ENCODE measurements around the gene SCG3. TPM values are rescaled to one million over a fixed set of nuclear protein-coding genes. Genes with fewer than 3 reads are reported as not detected.

Gene SCG3
- total RNA-seq, 4 donors from 2014 or later = 0.23 to 1.2 (median 0.43) TPM

- Histone ChIP-seq H3K27me3 (no peaks in the 10 kb centered on the region), H3K4me1 (peaks cover 25 to 43% (median 40%) of the 10 kb centered on the region in 4 donors), H3K9me3 (no peaks in the 10 kb centered on the region), H3K4me3 (no peak overlapping the region), H3K27ac (replicated peaks in 1 of 4) (peak overlapping the region in 2 of 4 donors; percentile 19 to 48), H3K36me3 (peaks cover 0 to 4% (median 0%) of the 10 kb centered on the region in 4 donors)
- TF ChIP-seq POLR2AphosphoS5 (IDR thresholded peaks at IDR 0.05) (peak; percentile 61 to 90), EP300 (IDR thresholded peaks at IDR 0.05) (no peak), CTCF (IDR thresholded peaks at IDR 0.05) (no peak)
- no peak for DNase-seq (ENCODE audit: extremely low spot score)
- WGBS = 31% methylated on average over 5 of the region's 5 CpGs
- intact Hi-C loops (cut with DNase I) = loop anchor here (10.0 kb wide), 1 partner anchor 48 kb away; no protein-coding TSS in a partner anchor
These were observed 45.2 kb downstream of the SCG3 start for GRCh38 chr15:51726302-51727073.

- Histone ChIP-seq H3K9me3 (no peaks in the 10 kb centered on the region), H3K27me3 (no peaks in the 10 kb centered on the region), H3K27ac (replicated peaks in 1 of 4) (peak overlapping the region in 1 of 4 donors; percentile 19), H3K36me3 (no peaks in the 10 kb centered on the region), H3K4me3 (no peak overlapping the region), H3K4me1 (peaks cover 28 to 51% (median 49%) of the 10 kb centered on the region in 4 donors)
- DNase-seq (ENCODE audit: extremely low spot score) = no peak
- WGBS = 84% methylated on average over 4 of the region's 4 CpGs
- intact Hi-C loops (cut with DNase I) = loop anchor here (10.0 kb wide), 1 partner anchor 47 kb away; no protein-coding TSS in a partner anchor
- TF ChIP-seq EP300 (IDR thresholded peaks at IDR 0.05) (no peak), POLR2AphosphoS5 (IDR thresholded peaks at IDR 0.05) (no peak), POLR2A (IDR thresholded peaks at IDR 0.05; ENCODE audit: low read depth) (no peak), CTCF (IDR thresholded peaks at IDR 0.05) (no peak)
These were observed 46.0 kb downstream of the SCG3 start for GRCh38 chr15:51727141-51727897.

GRCh38 chr15:51731549-51732267, 50.4 kb downstream of the SCG3 start:
- DNase-seq (ENCODE audit: extremely low spot score) = peak; percentile 80
- Histone ChIP-seq H3K9me3 (no peaks in the 10 kb centered on the region), H3K4me3 (peak overlapping the region; percentile 31 to 48 (median 35)), H3K36me3 (no peaks in the 10 kb centered on the region), H3K27me3 (no peaks in the 10 kb centered on the region), H3K27ac (replicated peaks in 1 of 4) (peak overlapping the region; percentile 64 to 80 (median 78)), H3K4me1 (peaks cover 20 to 55% (median 47%) of the 10 kb centered on the region in 4 donors)
- WGBS = 14% methylated on average over 4 of the region's 5 CpGs
- TF ChIP-seq EP300 (IDR thresholded peaks at IDR 0.05) = no peak
- no peak for TF ChIP-seq POLR2A (IDR thresholded peaks at IDR 0.05; ENCODE audit: low read depth)
- TF ChIP-seq CTCF (IDR thresholded peaks at IDR 0.05) = no peak
- TF ChIP-seq POLR2AphosphoS5 (IDR thresholded peaks at IDR 0.05) = peak in 1 of 2 donors; percentile 28
- intact Hi-C loops (cut with DNase I) = no loop called here

- Histone ChIP-seq H3K27ac (replicated peaks in 1 of 4) (peak overlapping the region; percentile 64 to 80 (median 78)), H3K27me3 (no peaks in the 10 kb centered on the region), H3K9me3 (no peaks in the 10 kb centered on the region), H3K4me3 (no peak overlapping the region), H3K4me1 (peaks cover 15 to 47% (median 40%) of the 10 kb centered on the region in 4 donors), H3K36me3 (no peaks in the 10 kb centered on the region)
- no peak for TF ChIP-seq POLR2A (IDR thresholded peaks at IDR 0.05; ENCODE audit: low read depth)
- no peak for TF ChIP-seq POLR2AphosphoS5 (IDR thresholded peaks at IDR 0.05)
- TF ChIP-seq EP300 (IDR thresholded peaks at IDR 0.05) = no peak
- no peak for TF ChIP-seq CTCF (IDR thresholded peaks at IDR 0.05)
- DNase-seq (ENCODE audit: extremely low spot score) = peak; percentile 75
- intact Hi-C loops (cut with DNase I) = no loop called here
- WGBS = 69% methylated on average over 2 of the region's 2 CpGs
These were observed 51.3 kb downstream of the SCG3 start for GRCh38 chr15:51732646-51733045.
